MG63 (cell line): ENCODE data around the gene GRB7. TPM values are rescaled to one million over a fixed set of nuclear protein-coding genes. Genes with fewer than 3 reads are reported as not detected.
"Not testable (repeated sequence)": the region's sequence is repeated elsewhere in the genome, so short reads cannot be mapped to it uniquely, and the experiment has no call there.

Experiments
- DNase-seq: peaks from one replicate; pipeline ENCODE4 v3.0.0-alpha.2; 2020
- H3K27me3 ChIP-seq: fragments of 250-450 bp; sonication (Bioruptor Pico); 2 replicates; pipeline ENCODE4 v1.5.1; 2020; ENCODE audit warnings: mild to moderate bottlenecking, moderate library complexity
- H3K36me3 ChIP-seq: fragments of 250-450 bp; sonication (Bioruptor Pico); 2 replicates; pipeline ENCODE4 v1.5.1; 2020; ENCODE audit warnings: mild to moderate bottlenecking, moderate library complexity
- H3K4me3 ChIP-seq: fragments of 250-450 bp; sonication (Bioruptor Pico); 2 replicates; pipeline ENCODE4 v1.5.1; 2020; ENCODE audit warnings: mild to moderate bottlenecking, moderate library complexity
- H3K9me3 ChIP-seq: fragments of 250-450 bp; sonication (Bioruptor Pico); 2 replicates; pipeline ENCODE4 v1.5.1; 2020; ENCODE audit warnings: mild to moderate bottlenecking, moderate library complexity
- total RNA-seq: library from RNA; depleted of rRNA; stranded (reverse); fragments of >200 nt; shearing (Covaris generic); gene quantifications from 2 replicates; pipeline ENCODE4 v1.2.3, GENCODE V29; 2014; ENCODE audit warnings: low replicate concordance

GRB7 gene
- total RNA-seq, 1 experiment from 2014 or later, result not detected

GRCh38 chr17:39740357-39741111 lies 2.8 kb downstream of the GRB7 start:
- Histone ChIP-seq H3K27me3 (no peaks in the 10 kb centered on the region), H3K36me3 (no peaks in the 10 kb centered on the region), H3K9me3 (no peaks in the 10 kb centered on the region), H3K4me3 (no peak overlapping the region)
- DNase-seq, result peak; percentile 75

GRCh38 chr17:39742126-39742855 lies 4.6 kb downstream of the GRB7 start:
- no peak for DNase-seq
- Histone ChIP-seq H3K9me3 (no peaks in the 10 kb centered on the region), H3K36me3 (no peaks in the 10 kb centered on the region), H3K27me3 (no peaks in the 10 kb centered on the region), H3K4me3 (no peak overlapping the region)

- Histone ChIP-seq H3K4me3 (no peak overlapping the region), H3K9me3 (no peaks in the 10 kb centered on the region), H3K27me3 (no peaks in the 10 kb centered on the region), H3K36me3 (no peaks in the 10 kb centered on the region)
- DNase-seq, result no peak
Observed at GRCh38 chr17:39742856-39743436, 5.2 kb downstream of the GRB7 start.

- H3K9me3 ChIP-seq, result no peaks in the 10 kb centered on the region
- DNase-seq, result no peak
- no peaks in the 10 kb centered on the region for H3K27me3 ChIP-seq
- H3K4me3 ChIP-seq, result no peak overlapping the region
- no peaks in the 10 kb centered on the region for H3K36me3 ChIP-seq
Observed at GRCh38 chr17:39744075-39744835, 6.5 kb downstream of the GRB7 start.

GRCh38 chr17:39744836-39745215 lies 7.1 kb downstream of the GRB7 start:
- H3K27me3 ChIP-seq, result no peaks in the 10 kb centered on the region
- no peak for DNase-seq
- no peaks in the 10 kb centered on the region for H3K36me3 ChIP-seq
- H3K9me3 ChIP-seq, result no peaks in the 10 kb centered on the region
- H3K4me3 ChIP-seq, result no peak overlapping the region

- DNase-seq, result no peak
Observed at GRCh38 chr17:39745335-39746144, 7.8 kb downstream of the GRB7 start.

GRCh38 chr17:39746145-39746461 lies 8.4 kb downstream of the GRB7 start:
- H3K9me3 ChIP-seq, result no peaks in the 10 kb centered on the region
- no peak overlapping the region for H3K4me3 ChIP-seq
- H3K36me3 ChIP-seq, result no peaks in the 10 kb centered on the region
- no peaks in the 10 kb centered on the region for H3K27me3 ChIP-seq
- no peak for DNase-seq

More at GRCh38 chr17:39745335-39746144, 7.8 kb downstream of the GRB7 start:
- Histone ChIP-seq H3K4me3 (no peak overlapping the region), H3K27me3 (no peaks in the 10 kb centered on the region), H3K9me3 (no peaks in the 10 kb centered on the region), H3K36me3 (no peaks in the 10 kb centered on the region)

- no peak overlapping the region for H3K4me3 ChIP-seq
- H3K9me3 ChIP-seq, result no peaks in the 10 kb centered on the region
- DNase-seq, result no peak
Observed at GRCh38 chr17:39747745-39748144, 10.0 kb downstream of the GRB7 start.

GRCh38 chr17:39748444-39749034 lies 10.8 kb downstream of the GRB7 start:
- H3K27me3 ChIP-seq, DNase-seq: not testable (repeated sequence)

More at GRCh38 chr17:39747745-39748144, 10.0 kb downstream of the GRB7 start:
- H3K36me3 ChIP-seq, result no peaks in the 10 kb centered on the region
- H3K27me3 ChIP-seq, result no peaks in the 10 kb centered on the region

GRCh38 chr17:39750131-39751015 lies 12.6 kb downstream of the GRB7 start:
- Histone ChIP-seq H3K4me3 (no peak overlapping the region), H3K27me3 (no peaks in the 10 kb centered on the region), H3K9me3 (no peaks in the 10 kb centered on the region), H3K36me3 (no peaks in the 10 kb centered on the region)
- DNase-seq, result no peak

More at GRCh38 chr17:39748444-39749034, 10.8 kb downstream of the GRB7 start:
- H3K9me3 ChIP-seq, H3K36me3 ChIP-seq, H3K4me3 ChIP-seq: not testable (repeated sequence)

- Histone ChIP-seq H3K9me3 (no peaks in the 10 kb centered on the region), H3K36me3 (no peaks in the 10 kb centered on the region), H3K4me3 (no peak overlapping the region), H3K27me3 (no peaks in the 10 kb centered on the region)
- DNase-seq, result no peak
Observed at GRCh38 chr17:39751016-39751543, 13.3 kb downstream of the GRB7 start.

GRCh38 chr17:39751637-39752036 lies 13.9 kb downstream of the GRB7 start:
- Histone ChIP-seq H3K9me3 (no peaks in the 10 kb centered on the region), H3K36me3 (no peaks in the 10 kb centered on the region), H3K4me3 (no peak overlapping the region), H3K27me3 (no peaks in the 10 kb centered on the region)
- no peak for DNase-seq

- Histone ChIP-seq H3K9me3 (no peaks in the 10 kb centered on the region), H3K36me3 (no peaks in the 10 kb centered on the region), H3K4me3 (no peak overlapping the region), H3K27me3 (no peaks in the 10 kb centered on the region)
- no peak for DNase-seq
Observed at GRCh38 chr17:39752241-39752881, 14.6 kb downstream of the GRB7 start.

- Histone ChIP-seq H3K27me3 (no peaks in the 10 kb centered on the region), H3K36me3 (no peaks in the 10 kb centered on the region), H3K4me3 (peak overlapping the region; percentile 67), H3K9me3 (no peaks in the 10 kb centered on the region)
- peak; percentile 47 for DNase-seq
Observed at GRCh38 chr17:39753514-39754160, 15.9 kb downstream of the GRB7 start.
